NCI-H146 (cell line): ENCODE results near the gene ENPP1.
"Not testable (repeated sequence)": the region's sequence is repeated elsewhere in the genome, so short reads cannot be mapped to it uniquely, and the experiment has no call there.

ENCODE experiments used
- DNase-seq: peaks from one replicate; lab custom pipeline; 2025; lab: John Stamatoyannopoulos, UW

The ENPP1 gene

DNA sequence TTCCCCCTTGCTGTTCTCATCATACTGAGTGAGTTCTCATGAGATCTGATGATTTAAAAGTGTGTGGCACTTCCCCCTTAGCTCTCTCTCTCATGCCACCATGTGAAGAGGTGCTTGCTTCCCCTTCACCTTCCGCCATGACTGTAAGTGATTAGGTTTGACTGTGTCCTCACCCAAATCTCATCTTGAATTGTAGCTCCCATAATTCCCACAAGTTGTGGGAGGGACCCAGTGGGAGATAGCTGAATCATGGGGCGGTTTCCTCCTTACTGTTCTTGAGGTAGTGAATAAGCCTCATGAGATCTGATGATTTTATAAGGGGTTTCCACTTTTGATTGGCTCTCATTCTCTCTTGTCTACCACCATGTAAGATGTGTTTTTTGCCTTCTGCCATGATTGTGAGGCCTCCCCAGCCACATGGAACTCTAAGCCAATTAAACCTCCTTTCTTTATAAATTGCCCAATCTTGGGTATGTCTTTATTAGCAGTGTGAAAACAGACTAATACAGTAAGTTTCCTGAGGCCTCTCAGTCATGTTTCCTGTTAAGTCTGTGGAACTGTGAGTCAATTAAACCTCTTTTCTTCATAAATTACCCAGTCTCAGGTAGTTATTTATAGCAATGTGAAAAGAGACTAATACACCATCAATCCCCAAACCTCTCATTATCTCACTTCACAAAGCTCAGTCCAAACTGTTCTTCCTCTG lies 108.4 kb downstream of the ENPP1 start:
- DNase-seq = not testable (repeated sequence)

- no peak for DNase-seq
Measured at GRCh38 chr6:131916847-131917246, 109.0 kb downstream of the ENPP1 start.

DNA sequence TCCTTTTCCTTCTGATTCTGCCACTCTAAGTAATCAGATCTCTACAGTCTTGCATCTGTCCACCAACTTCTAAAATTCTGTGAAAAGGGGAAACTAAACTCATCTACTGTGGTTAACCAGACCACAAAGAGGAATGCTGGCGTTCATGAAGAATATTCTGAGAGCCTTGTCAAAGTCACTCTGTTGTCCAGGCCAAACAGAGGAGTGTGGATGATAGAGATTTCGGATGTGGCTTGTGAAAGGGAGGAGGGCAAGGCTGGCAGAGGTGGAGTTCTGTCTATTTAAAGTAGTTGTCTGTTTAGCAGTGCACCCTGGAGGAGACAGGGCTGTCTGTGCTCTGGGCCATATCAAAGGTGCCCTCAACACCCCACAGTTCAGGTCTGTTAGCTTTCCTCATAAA lies 109.5 kb downstream of the ENPP1 start:
- DNase-seq = no peak

- peak; percentile 49 for DNase-seq
Measured at GRCh38 chr6:131917763-131918649, 110.2 kb downstream of the ENPP1 start.

- no peak for DNase-seq
Measured at GRCh38 chr6:131918650-131919355, 111.0 kb downstream of the ENPP1 start.

GRCh38 chr6:131920656-131921055 lies 112.8 kb downstream of the ENPP1 start:
- no peak for DNase-seq

DNA sequence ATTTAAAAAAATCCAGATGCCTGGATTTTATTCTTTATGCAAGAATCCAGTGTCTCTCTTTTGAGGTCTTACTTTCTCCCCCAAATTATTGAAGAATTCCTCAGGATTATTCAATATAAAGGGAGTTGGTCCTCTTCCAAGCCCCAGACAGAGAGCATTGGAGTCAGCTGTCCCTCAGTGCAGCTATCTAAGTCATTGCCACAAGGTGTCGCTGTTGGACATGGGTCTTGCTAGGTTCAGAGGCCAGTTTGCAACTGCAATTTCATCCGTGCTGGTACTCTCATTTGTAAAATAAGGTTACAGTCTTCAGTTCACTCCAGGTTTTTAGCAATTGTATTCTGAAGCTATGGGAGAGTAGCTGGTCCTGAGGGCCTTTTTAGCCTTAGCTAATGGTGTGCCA lies 115.5 kb downstream of the ENPP1 start:
- DNase-seq = peak; percentile 56

- DNase-seq = peak; percentile 70
Measured at GRCh38 chr6:131924881-131925474, 117.2 kb downstream of the ENPP1 start.

- DNase-seq = no peak
Measured at GRCh38 chr6:131929264-131929663, 121.4 kb downstream of the ENPP1 start.

DNA sequence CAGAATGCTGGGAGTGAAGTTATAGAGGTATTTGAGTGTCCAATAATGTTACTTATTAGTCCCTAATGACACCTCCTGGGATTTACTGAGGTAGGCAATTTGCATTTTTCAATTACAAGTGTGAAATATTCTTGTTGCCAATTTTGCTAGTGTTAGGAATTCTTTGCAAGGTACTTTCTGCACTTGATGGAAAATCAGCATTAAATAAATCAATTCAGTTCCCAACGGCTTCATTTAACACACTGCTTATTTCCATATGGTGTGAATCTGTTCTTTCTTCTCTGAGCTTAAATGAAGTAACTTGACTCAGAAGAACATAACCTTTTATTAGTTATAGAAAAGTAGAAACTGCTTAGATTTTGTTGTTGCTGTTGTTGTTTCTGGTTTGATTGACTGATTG lies 122.2 kb downstream of the ENPP1 start:
- no peak for DNase-seq

- DNase-seq = no peak
Measured at GRCh38 chr6:131931063-131931750, 123.4 kb downstream of the ENPP1 start.

DNA sequence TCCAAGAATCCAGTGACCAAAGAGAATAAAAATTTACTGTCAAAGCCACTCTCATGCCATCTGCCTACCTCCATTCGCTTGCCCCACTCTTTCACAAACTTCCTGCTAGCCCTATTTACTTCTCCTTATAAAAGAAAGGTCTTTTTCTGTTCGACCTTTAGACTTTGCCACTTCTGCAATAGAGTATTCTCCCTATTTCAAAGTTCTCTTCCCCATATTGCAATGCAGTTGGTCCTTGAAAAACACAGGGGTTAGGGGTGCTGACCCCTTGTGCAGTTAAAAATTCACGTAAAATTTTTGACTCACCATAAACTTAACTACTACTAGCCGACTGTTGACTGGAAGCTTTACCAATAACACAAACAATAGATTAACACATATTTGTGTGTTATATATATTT lies 128.3 kb downstream of the ENPP1 start:
- DNase-seq = no peak

- peak; percentile 60 for DNase-seq
Measured at GRCh38 chr6:131937226-131937625, 129.4 kb downstream of the ENPP1 start.

- peak; percentile 98 for DNase-seq
Measured at GRCh38 chr6:131937703-131938631, 130.1 kb downstream of the ENPP1 start.
